T-helper 1 cell treated with Interleukin-12 subunit alpha and Interleukin-12 subunit beta and Interleukin-4 antibody, amounts not matched to agents 30 ng/mL and 1 ng/mL, for 36 hours (primary cell): ENCODE measurements around the gene DNMT3A. TPM values are rescaled to one million over a fixed set of nuclear protein-coding genes. Genes with fewer than 3 reads are reported as not detected.

Source experiments
- intact Hi-C: fragments of 100-400 bp; cut with micrococcal nuclease; formaldehyde crosslinking; loops from one replicate; pipeline ENCODE4 v1.15.1; 2024
- total RNA-seq: library from RNA; stranded (reverse); gene quantifications from 2 replicates; pipeline ENCODE4 v1.2.3, GENCODE V29; 2022

The DNMT3A gene
- total RNA-seq: 77.6 and 80.6 TPM in 2 replicates

- intact Hi-C loops: loop anchor here (1.0 kb wide), 8 partner anchors 20 to 225 kb away; no protein-coding TSS in a partner anchor
Observed at GRCh38 chr2:25341753-25342371, at the start of gene DNMT3A. TSS of gene DNMT3A (minus strand) at chr2:25341925. CDS start at chr2:25313984, 27,941 bp downstream.

- intact Hi-C loops: loop anchor here (2.0 kb wide), 1 partner anchor 14 kb away; no protein-coding TSS in a partner anchor
Observed at GRCh38 chr2:25389161-25389560, 47.4 kb upstream of the DNMT3A start.

GRCh38 chr2:25388491-25388890 lies 46.8 kb upstream of the DNMT3A start:
- intact Hi-C loops: loop anchor here (1.0 to 2.0 kb wide), 3 partner anchors 11 to 26 kb away; no protein-coding TSS in a partner anchor

- intact Hi-C loops: loop anchor here (1.0 to 2.0 kb wide), 3 partner anchors 11 to 26 kb away; no protein-coding TSS in a partner anchor
Observed at GRCh38 chr2:25387876-25388449, 46.2 kb upstream of the DNMT3A start.

GRCh38 chr2:25386971-25387875 lies 45.5 kb upstream of the DNMT3A start:
- intact Hi-C loops: no loop called here

GRCh38 chr2:25385910-25386309 lies 44.2 kb upstream of the DNMT3A start:
- intact Hi-C loops: no loop called here

GRCh38 chr2:25383806-25384205 lies 42.1 kb upstream of the DNMT3A start:
- intact Hi-C loops: no loop called here

GRCh38 chr2:25381502-25381901 lies 39.8 kb upstream of the DNMT3A start:
- intact Hi-C loops: no loop called here

GRCh38 chr2:25380586-25381375 lies 39.1 kb upstream of the DNMT3A start:
- intact Hi-C loops: no loop called here

GRCh38 chr2:25380023-25380422 lies 38.3 kb upstream of the DNMT3A start:
- intact Hi-C loops: no loop called here

- intact Hi-C loops: no loop called here
Observed at GRCh38 chr2:25379535-25379934, 37.8 kb upstream of the DNMT3A start.

GRCh38 chr2:25378731-25379490 lies 37.2 kb upstream of the DNMT3A start:
- intact Hi-C loops: no loop called here

- intact Hi-C loops: loop anchor here (1.0 to 2.0 kb wide), 10 partner anchors 10 to 335 kb away; partner anchors contain the start of gene EFR3B
Observed at GRCh38 chr2:25377822-25378421, 36.2 kb upstream of the DNMT3A start.

GRCh38 chr2:25376750-25377621 lies 35.3 kb upstream of the DNMT3A start:
- intact Hi-C loops: loop anchor here (1.0 to 2.0 kb wide), 11 partner anchors 11 to 334 kb away; partner anchors contain the start of gene EFR3B

- intact Hi-C loops: loop anchor here (1.0 to 2.0 kb wide), 2 partner anchors 67 to 333 kb away; partner anchors contain the start of gene EFR3B
Observed at GRCh38 chr2:25375989-25376545, 34.3 kb upstream of the DNMT3A start.

GRCh38 chr2:25375371-25375988 lies 33.8 kb upstream of the DNMT3A start:
- intact Hi-C loops: no loop called here

- intact Hi-C loops: no loop called here
Observed at GRCh38 chr2:25374827-25375226, 33.1 kb upstream of the DNMT3A start.

- intact Hi-C loops: no loop called here
Observed at GRCh38 chr2:25374411-25374810, 32.7 kb upstream of the DNMT3A start.
